C4-2B (cell line): ENCODE measurements around the gene ARMC7.

ENCODE experiments used
- CTCF ChIP-seq: fragments of 450-650 bp; conservative IDR thresholded peaks from 2 replicates; pipeline ENCODE4 v1.5.1; 2017; ENCODE audit warnings: mild to moderate bottlenecking
- ZFX ChIP-seq: fragments of 450-650 bp; IDR thresholded peaks from 2 replicates; pipeline ENCODE4 v1.6.1; 2017

- TF ChIP-seq CTCF = no peak
- no peak for TF ChIP-seq ZFX
Observed at GRCh38 chr17:75063201-75063600, 46.6 kb upstream of the ARMC7 start.
